Measurements from ENCODE around the gene PTCH2.

PTCH2 gene

GRCh38 chr1:44860891-44861425 is 17.9 kb upstream of the PTCH2 start:
- Histone ChIP-seq H3K4me1 (ENCODE audit: control insufficient read depth in 1 of 2, insufficient read depth in 1 of 2, low read depth in 1 of 2, low read length in 1 of 2) (no peaks in the 10 kb centered on the region), H3K27me3 (no peaks in the 10 kb centered on the region), H3K27ac (no peak overlapping the region), H3K9me3 (no peaks in the 10 kb centered on the region), H3K4me3 (ENCODE audit: low read depth in 1 of 2, low read length in 1 of 2) (no peak overlapping the region), H3K36me3 (no peaks in the 10 kb centered on the region)
- TF ChIP-seq, protein P1, sequence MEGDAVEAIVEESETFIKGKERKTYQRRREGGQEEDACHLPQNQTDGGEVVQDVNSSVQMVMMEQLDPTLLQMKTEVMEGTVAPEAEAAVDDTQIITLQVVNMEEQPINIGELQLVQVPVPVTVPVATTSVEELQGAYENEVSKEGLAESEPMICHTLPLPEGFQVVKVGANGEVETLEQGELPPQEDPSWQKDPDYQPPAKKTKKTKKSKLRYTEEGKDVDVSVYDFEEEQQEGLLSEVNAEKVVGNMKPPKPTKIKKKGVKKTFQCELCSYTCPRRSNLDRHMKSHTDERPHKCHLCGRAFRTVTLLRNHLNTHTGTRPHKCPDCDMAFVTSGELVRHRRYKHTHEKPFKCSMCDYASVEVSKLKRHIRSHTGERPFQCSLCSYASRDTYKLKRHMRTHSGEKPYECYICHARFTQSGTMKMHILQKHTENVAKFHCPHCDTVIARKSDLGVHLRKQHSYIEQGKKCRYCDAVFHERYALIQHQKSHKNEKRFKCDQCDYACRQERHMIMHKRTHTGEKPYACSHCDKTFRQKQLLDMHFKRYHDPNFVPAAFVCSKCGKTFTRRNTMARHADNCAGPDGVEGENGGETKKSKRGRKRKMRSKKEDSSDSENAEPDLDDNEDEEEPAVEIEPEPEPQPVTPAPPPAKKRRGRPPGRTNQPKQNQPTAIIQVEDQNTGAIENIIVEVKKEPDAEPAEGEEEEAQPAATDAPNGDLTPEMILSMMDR (IDR thresholded peaks at IDR 0.05), result no peak

DNA sequence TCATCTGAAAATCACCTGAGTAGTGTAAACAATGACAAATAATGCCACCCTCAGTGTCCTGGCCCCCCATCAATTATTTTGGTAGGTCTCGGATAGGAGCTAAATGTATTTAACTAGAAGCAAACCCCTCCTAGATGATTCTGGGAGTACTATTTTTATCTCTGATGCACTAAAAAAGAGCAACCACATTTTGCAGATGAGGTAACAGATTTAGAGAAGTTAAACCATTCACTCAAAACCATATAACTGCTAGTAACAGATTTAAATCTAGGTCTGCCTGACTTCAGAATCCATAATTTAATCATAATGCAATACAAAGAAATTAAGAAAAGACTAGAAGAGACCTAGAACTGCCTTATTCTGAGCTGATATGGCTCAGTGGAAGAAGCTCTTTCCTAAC is 17.3 kb upstream of the PTCH2 start:
- no peak overlapping the region for H3K27ac ChIP-seq
- no peaks in the 10 kb centered on the region for H3K4me1 ChIP-seq (ENCODE audit: control insufficient read depth in 1 of 2, insufficient read depth in 1 of 2, low read depth in 1 of 2, low read length in 1 of 2)

DNA sequence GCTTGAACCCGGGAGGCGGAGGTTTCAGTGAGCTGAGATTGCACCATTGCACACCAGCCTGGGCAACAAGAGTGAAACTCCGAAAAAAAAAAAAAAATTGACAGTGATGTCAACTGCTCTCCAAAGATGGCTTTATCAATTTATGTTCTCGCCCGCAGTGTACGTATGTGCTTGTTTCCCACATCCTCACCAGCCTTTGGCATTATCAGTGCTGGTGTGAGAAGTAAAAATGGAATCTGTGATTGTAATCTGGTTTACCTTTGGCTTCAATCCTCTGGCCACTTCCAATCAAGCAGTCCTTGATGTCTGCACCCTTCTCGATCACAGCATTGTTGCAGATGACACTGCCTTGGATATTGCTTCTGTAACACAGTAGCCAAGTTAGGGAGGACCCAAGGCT is 14.4 kb upstream of the PTCH2 start:
- Histone ChIP-seq H3K4me1 (ENCODE audit: control insufficient read depth in 1 of 2, insufficient read depth in 1 of 2, low read depth in 1 of 2, low read length in 1 of 2) (no peaks in the 10 kb centered on the region), H3K27ac (no peak overlapping the region), H3K9me3 (no peaks in the 10 kb centered on the region), H3K27me3 (no peaks in the 10 kb centered on the region), H3K36me3 (no peaks in the 10 kb centered on the region), H3K4me3 (ENCODE audit: low read depth in 1 of 2, low read length in 1 of 2) (no peak overlapping the region)
- TF ChIP-seq, protein P1 (IDR thresholded peaks at IDR 0.05), result no peak

More for the DNA sequence above, 17.3 kb upstream of the PTCH2 start:
- TF ChIP-seq, protein P1 (IDR thresholded peaks at IDR 0.05), result no peak
- Histone ChIP-seq H3K36me3 (no peaks in the 10 kb centered on the region), H3K27me3 (no peaks in the 10 kb centered on the region), H3K4me3 (ENCODE audit: low read depth in 1 of 2, low read length in 1 of 2) (no peak overlapping the region), H3K9me3 (no peaks in the 10 kb centered on the region)

GRCh38 chr1:44855742-44856141 is 12.7 kb upstream of the PTCH2 start:
- TF ChIP-seq, protein P1 (IDR thresholded peaks at IDR 0.05), result no peak
- Histone ChIP-seq H3K27ac (no peak overlapping the region), H3K9me3 (no peaks in the 10 kb centered on the region), H3K4me3 (ENCODE audit: low read depth in 1 of 2, low read length in 1 of 2) (no peak overlapping the region), H3K4me1 (ENCODE audit: control insufficient read depth in 1 of 2, insufficient read depth in 1 of 2, low read depth in 1 of 2, low read length in 1 of 2) (no peaks in the 10 kb centered on the region), H3K27me3 (no peaks in the 10 kb centered on the region), H3K36me3 (no peaks in the 10 kb centered on the region)

GRCh38 chr1:44854970-44855369 is 11.9 kb upstream of the PTCH2 start:
- Histone ChIP-seq H3K4me3 (ENCODE audit: low read depth in 1 of 2, low read length in 1 of 2) (no peak overlapping the region), H3K4me1 (ENCODE audit: control insufficient read depth in 1 of 2, insufficient read depth in 1 of 2, low read depth in 1 of 2, low read length in 1 of 2) (no peaks in the 10 kb centered on the region), H3K9me3 (no peaks in the 10 kb centered on the region), H3K27ac (no peak overlapping the region), H3K27me3 (no peaks in the 10 kb centered on the region), H3K36me3 (no peaks in the 10 kb centered on the region)
- TF ChIP-seq, protein P1 (IDR thresholded peaks at IDR 0.05), result no peak

- Histone ChIP-seq H3K9me3 (no peaks in the 10 kb centered on the region), H3K4me3 (ENCODE audit: low read depth in 1 of 2, low read length in 1 of 2) (no peak overlapping the region), H3K27ac (no peak overlapping the region), H3K4me1 (ENCODE audit: control insufficient read depth in 1 of 2, insufficient read depth in 1 of 2, low read depth in 1 of 2, low read length in 1 of 2) (no peaks in the 10 kb centered on the region), H3K27me3 (no peaks in the 10 kb centered on the region), H3K36me3 (no peaks in the 10 kb centered on the region)
- TF ChIP-seq, protein P1 (IDR thresholded peaks at IDR 0.05), result no peak
Observed at GRCh38 chr1:44853201-44853600, 10.1 kb upstream of the PTCH2 start.
